Endometrium (tissue), 2 donors: ENCODE results near the gene OPN4.

ENCODE experiments used
- FAIRE-seq: peaks from 2 replicates; lab custom pipeline; 2012; peaks lifted over from hg19 to GRCh38; lab: Jason Lieb, UNC
- donor health status: control.
- donor health status: control.

Gene OPN4

DNA sequence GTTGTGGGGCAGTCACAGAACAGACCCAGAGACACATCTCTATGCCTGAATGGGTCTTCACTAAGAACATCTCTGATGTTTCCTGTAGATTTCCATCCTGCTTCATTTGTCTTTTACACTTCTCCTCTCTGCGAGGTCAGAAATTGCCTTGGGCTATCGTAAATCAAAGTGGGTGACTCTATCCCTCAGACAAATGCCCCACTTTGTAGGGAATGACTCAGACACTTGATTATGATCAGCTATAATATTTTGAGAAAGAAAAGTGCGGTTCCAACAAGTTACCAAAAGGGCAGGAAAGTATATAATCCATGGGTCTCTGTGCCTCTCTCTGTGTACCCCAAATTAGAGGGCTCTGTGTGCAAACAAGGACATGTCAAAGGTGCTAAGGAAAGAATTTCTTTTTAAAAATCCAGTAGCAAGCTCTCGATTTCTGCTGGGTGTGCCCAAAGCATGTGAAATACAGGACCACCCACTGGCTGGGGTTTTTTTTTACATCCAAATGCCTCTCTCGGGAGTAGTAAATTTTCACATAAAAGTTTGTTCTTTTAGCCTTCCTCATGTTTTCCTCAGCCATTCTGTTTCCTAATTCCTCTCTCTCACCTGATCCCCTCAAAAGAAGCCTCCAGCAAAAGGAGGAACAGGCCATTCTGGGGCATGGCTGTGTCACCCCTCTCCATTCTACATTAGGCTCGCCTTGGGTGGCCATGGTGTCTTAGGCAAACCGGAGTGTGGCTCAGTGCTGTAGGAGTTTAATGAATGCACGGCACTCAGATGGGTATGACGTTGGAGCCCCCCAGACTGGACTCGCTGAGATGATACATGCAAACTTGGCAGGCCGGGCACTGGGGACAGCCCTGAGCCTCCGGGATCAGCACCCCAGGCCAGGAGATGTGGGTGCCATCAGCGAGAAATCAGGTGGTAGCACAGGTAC is 6.3 kb upstream of the OPN4 start:
- peak; percentile 48 for FAIRE-seq

DNA sequence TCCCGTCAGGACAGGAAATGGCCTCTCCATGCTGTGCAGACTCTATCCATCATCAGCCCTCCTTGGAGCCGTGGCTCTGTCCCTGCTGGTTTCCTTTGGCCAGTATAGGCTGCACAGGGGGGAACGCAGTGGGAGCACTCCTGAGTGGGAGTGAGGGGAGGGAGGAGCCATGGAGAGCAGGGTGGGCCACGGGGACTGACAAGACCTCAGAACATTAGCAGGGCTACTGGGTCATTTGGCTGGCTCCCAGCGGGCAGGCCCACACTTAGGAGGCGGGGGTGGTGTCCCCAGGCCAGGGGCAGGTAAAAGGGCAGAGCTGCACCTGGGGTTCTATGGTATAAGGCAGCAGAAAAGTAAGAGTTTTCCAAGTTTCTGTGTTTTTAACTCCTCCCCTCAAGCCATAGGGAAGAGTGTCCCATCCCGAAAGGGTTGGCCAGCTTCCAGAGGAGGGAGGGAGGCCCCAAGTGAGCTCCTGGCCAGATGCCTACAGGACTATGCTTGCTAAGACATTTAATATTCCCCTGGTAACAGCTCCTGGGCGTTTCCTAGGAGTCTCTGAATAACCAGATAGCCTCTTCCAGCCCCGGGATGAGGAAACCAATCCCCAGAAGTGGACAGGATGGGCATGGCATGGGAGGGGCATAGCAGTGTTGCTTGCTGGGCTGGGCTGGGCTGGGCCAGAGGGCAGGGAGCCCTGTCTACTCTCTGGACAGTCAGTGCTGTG is 5.5 kb upstream of the OPN4 start:
- no peak for FAIRE-seq

DNA sequence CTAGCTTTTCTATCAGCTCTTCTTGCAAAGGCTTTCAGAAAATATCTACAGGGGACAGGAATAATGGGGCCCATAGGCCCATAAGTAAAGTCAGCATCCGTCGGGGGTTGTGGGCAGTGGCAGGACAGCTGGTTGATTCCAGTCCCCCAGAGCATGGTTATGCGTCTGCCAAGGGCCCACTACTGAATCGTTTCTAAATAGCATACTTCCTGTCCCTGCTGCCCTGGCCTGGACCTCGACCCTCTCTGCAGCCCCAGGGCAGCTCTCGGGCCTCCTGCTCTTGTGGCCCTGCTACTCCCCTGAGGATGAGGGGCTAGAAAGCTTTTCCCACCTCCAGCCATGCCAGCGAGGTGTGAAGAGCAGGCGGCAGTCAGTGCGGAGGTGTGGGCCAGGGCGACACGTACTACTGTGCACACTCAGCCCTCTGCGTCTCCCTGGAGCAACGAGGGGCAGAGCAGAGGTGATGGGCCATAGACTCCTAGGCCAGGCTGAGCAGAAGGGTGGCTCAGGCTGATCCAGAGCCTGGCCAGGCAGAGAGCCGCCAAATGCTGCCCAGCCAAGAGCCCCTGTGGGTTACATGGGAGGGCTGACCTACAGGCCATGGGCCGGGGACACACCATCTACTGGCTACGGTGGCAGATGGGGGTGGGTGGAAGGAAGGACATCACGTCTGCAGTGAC is 4.7 kb upstream of the OPN4 start:
- FAIRE-seq, result no peak

DNA sequence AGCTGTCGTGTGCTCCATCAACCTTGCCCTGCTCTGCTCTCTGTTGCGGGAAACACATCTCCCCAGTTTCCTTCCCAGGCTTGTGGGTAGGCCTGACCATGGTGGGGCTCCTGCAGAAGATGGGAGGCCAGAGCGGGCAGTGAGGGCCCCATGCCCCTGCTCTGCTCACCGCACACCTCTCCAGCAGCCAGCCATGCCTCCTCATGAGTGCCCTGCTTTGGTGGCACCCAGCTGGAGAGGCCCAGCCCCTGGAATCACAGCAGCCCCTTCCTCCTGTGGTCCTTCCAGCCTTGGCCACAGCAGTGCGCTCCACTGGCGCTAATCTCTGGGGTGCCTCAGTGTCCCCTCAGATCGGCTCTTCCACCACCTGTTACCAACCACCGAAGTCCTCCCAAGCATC is 4.2 kb upstream of the OPN4 start:
- no peak for FAIRE-seq

DNA sequence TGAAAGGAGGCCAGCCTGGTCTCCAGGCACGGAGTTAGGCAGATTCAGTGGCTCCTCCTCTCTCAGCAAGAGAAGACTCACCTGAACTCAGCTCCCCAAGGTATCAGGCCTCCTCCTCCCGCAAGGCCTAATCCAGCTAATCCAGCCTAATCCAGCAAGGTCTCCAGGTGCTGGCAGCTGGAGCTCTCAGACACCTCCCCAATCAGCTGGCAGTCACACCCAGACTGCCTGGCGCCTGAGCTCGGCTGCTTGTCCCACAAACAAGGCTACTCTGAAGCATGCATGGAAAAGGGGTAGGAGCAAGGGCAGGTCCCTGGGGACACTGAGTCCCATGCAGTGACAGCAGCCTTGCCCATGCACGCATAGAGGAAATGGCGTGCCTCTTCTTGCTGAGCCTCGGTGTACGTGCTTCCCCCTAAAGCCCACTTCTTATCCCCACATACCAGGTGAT is 3.3 kb upstream of the OPN4 start:
- no peak for FAIRE-seq

DNA sequence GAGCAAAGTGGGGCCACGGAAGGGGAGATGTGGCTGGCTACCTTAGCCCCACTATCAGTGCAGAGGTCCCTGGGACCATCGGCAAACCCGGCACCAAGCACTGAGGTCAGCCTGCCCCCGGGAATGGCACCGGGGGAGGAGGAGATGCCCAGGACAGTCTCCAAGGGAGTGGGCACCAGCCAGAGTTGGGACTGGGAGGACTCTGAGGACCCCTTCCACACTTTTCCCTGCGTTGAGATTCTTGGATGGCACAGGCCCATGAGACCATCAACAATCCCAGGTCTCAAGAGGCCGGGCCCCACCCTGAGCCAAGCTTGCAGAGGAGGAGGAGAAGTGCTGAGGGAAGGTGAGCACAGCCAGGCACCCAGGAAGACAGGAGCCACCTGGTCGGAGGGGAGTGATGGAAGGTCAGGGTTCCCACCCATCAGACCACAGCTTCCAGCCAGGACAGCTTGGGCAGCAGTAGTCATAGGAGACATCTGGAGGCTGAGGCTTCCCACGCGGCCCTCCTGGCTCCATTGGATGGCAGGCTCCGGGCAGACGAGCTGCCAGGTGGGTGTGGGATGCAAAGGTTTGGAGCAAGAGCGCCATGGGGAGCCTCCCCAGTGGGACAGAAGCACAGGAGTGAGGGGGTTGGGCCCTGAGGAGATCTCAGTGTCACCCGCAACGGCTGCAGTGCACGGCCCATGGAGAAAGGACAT is 2.6 kb upstream of the OPN4 start:
- no peak for FAIRE-seq

DNA sequence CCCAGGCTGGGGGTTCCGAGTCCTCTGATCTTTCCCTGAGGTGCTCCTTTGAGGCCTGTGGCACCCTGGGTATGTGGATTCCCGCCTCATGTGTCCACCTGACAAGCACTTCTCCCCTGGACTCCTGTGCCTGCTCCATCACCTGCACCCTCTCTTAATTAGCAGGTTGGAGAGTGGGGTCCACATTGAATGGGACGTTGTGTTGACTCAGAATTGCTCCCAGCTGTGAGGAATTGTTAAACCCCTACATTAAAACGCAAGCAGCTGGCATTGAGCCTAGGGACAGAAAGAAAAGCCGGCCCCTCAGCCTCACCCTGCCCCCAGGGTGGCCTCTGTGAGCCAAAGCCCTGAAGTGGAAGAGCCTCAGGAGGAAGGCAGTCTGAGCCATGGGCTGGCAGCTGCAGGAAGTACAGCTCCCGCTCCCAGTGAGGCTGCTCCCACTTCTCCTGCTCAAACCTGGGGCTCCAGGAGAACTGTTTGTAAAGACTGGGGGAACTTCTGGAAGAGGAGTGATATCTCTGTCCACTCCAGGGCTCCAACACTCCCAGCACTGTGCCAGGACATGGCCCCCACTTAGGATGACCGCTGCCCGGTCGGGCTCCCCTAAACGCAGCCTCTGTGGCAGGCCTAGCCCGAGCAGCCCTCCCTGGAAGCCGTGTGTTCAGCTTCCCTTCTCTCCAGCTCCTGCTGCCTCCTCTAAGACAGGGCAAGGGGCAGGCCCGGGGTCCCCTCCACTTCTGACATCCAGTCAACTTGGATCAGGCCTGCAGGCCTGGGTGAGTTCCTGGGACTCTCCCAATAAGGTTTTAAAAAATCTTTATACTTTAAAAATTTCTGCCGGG is 1.8 kb upstream of the OPN4 start:
- no peak for FAIRE-seq

DNA sequence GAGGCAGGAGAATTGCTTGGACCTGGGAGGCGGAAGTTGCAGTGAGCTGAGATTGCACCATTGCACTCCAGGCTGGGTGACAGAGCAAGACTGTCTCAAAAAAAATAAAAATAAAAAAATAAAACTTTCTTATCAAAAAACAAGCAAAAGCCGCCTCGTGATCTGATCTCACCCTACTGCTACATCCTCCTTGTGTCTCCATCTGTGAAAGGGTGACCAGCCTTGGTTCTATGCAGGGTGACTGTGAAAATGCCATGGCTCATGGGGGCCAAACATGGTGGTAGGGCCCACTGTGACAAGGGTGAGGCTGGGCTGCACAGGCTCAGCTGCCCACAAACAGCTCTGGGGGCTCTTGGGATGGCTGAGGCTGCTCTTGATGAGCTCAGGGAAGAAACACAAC is 968 bp upstream of the OPN4 start:
- no peak for FAIRE-seq

DNA sequence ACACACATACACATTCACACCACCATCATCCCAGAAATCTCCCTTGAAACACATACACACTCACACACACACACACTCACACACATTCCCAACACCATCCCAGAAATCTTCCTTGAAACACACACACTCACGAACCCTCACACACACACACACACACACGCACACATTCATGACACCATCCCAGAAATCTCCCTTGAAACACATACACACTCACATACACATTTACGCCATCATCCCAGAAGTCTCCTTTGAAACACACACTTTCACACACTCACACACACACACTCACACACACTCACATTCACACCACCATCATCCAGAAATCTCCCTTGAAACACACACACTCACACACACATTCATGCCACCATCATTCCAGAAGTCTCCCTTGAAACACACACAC is 360 bp upstream of the OPN4 start:
- no peak for FAIRE-seq

DNA sequence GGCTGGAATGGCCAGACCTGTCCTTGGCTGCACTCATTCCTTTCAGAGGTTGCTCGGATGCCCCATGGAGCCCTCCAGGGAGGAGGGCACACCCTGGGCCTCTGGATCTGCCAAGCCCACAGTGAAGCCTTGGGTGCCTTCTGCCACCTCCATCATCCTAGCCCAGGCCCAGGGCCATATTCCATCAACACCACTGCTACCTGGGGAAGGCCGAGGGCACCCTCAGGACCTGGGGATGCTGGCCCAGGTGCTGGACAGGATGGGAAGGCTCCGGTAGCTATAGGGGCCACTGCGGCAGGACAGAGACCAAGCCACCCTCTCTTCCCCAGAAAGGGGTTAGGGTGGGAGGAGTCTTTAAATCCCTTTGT is 810 bp downstream of the OPN4 start:
- FAIRE-seq, result no peak

DNA sequence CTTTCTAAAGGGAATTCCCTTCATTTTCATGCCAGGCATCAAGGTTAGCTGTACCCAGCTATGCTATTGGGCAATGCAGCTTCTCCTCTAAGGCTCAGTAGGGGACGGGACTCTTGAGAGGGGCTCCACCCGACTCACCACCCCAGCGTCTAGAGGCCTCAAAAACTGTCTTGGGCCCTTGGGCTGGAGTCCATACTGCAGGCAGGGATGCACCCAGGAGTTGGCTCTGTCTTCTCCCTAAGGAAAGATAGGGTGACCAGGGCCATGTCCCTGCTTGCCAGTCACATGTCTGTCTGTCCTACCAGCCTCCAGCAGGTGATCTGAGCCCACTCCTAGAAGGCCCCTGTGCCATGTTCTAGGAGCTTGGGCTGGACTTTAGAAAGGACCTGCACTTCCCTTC is 1.2 kb downstream of the OPN4 start:
- FAIRE-seq, result no peak

DNA sequence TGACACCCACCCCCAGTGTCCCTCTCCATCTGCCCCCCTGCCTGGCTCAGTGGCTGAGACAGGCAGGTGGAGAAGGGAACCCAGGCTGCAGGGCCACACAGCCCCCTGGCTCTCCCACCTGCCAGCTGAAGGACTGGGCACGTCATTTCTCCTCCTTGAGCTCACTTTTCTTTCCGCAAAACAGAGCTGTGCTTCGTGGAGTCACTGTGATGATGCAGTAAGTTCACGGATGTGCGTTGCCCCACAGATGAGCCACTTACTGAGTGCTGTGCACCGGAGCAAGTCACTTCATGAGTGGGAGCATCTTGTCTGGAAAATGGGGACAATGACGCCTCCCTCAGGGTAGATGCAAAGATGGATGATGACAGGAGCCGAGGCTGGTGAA is 2.7 kb downstream of the OPN4 start:
- FAIRE-seq, result no peak

DNA sequence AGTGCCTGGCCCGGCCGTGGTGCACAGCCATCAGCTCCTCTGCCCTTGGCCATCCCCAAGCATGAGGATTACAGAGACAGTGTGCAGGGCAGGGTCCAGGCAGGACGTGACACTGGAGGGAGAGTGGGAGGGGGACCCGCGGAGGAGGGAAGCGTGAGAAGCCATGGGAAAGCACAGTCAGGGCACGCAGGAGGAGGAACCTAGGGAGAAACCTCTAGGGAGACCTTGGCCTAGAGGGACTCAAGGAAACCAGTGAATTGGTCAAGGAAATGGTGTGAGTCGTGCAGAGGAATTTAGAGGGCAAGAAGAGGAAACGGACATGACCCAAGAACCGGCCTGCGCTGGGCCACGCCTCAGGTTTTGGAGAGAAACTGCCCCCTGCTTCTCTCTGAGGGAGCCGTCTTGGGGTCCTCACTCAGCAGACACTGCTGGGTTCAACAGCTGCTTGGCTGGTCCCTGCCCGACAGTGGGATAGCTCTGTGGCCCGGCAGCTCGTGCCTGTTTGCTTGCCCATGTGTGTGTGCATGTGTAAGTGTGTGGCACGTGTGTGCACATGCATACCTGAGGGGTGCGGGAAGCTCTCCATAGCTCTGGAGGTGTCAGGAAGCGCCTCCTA is 3.2 kb downstream of the OPN4 start:
- FAIRE-seq, result no peak

DNA sequence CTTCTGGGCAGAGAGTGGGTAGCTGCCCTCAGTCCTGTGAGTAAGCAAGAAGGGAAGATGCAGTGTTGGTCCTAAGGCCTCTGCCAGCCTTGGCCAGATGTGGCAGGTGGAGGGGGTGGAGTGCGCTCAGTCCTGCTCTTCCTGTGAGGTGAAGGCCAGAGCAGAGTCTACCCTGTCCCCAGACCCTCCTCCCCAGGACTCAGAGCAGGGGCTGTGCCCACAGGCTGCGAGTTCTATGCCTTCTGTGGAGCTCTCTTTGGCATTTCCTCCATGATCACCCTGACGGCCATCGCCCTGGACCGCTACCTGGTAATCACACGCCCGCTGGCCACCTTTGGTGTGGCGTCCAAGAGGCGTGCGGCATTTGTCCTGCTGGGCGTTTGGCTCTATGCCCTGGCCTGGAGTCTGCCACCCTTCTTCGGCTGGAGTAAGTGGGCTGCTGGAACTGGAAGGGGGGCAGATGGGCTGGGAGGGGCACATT is 4.0 kb downstream of the OPN4 start:
- FAIRE-seq, result no peak

DNA sequence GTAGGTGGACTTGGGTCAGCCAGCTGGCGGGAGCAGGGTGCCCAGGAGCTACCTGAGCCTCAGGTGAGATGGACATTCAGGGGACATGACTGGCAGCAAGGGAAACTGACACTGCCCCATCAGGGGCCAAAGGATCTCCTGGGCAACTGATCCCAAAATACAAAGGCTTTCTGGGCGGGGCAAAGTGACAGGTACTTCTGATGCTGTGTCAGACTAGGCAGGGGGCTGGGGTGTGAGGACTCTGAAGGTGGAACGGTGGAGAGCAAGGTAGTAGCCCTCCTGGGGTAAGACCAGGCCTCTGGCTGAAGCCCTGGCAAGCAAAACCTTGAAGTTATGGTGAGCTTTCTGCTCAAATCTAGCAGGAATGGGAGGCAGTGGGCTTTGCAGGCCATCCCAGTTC is 4.4 kb downstream of the OPN4 start:
- no peak for FAIRE-seq

DNA sequence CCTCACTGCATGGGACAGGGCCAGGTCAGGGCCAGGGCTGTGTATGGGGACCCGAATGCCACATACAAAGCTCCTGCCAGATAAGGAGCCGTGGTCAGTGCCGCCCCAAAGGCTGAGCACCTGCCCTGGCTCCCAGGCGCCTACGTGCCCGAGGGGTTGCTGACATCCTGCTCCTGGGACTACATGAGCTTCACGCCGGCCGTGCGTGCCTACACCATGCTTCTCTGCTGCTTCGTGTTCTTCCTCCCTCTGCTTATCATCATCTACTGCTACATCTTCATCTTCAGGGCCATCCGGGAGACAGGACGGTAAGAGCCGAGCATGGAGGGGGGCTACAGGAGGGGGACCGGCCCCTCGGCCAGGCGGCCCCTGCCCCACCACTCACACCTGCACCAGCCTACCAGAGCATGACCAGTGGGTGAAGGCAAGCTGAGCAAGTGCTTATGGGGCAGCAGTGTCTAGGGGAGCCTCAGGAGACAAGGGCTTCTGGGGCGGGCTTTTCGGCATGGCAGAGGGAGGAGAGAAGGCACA is 4.9 kb downstream of the OPN4 start:
- no peak for FAIRE-seq

DNA sequence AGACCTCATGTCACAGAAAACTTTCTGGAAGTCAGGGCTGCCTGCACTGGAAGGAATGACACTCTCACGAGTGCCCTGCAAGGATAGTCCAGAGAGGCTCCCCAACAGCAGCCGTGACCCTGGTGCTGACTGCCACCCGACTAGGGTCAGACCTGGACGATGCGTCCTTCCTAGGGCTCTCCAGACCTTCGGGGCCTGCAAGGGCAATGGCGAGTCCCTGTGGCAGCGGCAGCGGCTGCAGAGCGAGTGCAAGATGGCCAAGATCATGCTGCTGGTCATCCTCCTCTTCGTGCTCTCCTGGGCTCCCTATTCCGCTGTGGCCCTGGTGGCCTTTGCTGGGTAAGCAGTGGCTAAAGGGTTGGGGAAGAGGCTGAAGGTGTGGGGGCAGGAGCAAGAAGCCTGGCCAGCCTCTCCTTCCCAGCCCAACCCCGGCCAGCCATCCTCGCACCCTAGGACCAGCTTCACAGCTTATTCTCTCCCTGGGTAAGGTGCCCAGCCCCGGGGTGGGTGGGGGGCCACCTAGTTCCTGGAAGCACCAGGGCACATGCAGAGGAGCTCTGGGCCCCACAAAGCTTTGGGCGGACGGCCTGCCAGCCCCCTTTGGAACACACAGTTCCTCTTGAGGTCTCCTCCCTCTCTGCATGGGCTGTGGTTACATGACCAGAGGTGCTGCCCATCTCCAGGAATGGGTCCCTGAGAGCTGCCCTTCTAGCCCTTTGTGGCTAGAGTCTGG is 5.5 kb downstream of the OPN4 start:
- FAIRE-seq, result no peak

DNA sequence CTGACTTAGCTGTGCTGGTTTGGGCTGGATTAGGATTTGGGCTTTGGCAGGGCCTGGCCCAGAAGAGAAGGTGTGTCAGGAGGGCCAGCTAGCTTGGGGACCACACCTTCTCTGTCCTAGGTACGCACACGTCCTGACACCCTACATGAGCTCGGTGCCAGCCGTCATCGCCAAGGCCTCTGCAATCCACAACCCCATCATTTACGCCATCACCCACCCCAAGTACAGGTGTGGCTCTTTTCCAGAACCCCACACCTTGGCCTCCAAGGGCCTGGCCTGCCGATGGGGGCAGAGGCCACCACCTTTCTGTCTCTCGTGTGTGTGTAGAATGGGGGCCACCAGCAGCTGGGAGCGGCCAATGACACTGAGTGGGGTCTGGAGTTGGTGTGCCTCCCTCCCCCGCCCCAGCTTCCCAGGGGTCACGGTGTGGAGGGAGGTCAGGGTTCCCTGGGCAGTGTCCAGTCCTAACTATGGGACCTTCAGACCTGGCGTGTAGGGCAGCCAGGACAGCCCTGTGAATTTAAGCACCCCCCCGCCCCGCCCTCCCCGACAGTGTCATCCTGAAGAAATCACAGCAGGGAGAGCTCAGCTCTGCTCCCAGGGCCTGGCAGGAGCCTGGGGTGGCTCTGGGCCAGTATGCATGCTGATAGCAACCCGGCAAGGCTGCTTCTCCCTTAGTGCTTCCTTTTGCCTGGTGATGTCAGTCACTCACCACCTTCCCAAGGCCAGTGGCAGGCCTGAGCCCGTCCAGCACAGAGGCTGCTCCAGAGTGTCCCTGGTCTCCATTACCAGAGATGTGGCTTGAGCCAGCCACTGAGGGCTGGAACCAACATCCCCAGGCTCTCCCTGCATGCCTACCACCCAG is 7.0 kb downstream of the OPN4 start:
- no peak for FAIRE-seq
